OCI-LY7 (cell line): Measurements from ENCODE around the gene FHIT. TPM values are rescaled to one million over a fixed set of nuclear protein-coding genes. Genes with fewer than 3 reads are reported as not detected.

ENCODE experiments used
- BruUV-seq: library from RNA; stranded (reverse); fragments of 400-500 nt; replicated peaks from 2 replicates; lab custom pipeline; 2021; lab: Mats Ljungman, UMichigan
- CTCF ChIA-PET: fragments of 300-600 bp; sonication (Branson Sonifier 250); formaldehyde crosslinking; loops from one replicate; lab custom pipeline; 2022; ENCODE audit warnings: antibody characterized with exemption; ENCODE audit not compliant: unreplicated experiment; lab: Charles Lee
- POLR2A ChIA-PET: fragments of 300-600 bp; sonication (Branson Sonifier 250); formaldehyde crosslinking; loops from one replicate; lab custom pipeline; 2022; ENCODE audit warnings: antibody characterized with exemption; lab: Charles Lee
- DNase-seq: peaks from one replicate; pipeline ENCODE4 v3.0.0-alpha.2; 2015; ENCODE audit warnings: low spot score
- H2AFZ ChIP-seq: fragments of 200-600 bp; sonication (generic), shearing (Covaris generic); 2 replicates; pipeline ENCODE4 v1.6.1; 2014; ENCODE audit warnings: mild to moderate bottlenecking, antibody characterized with exemption, low read length, moderate library complexity
- H3K27ac ChIP-seq: fragments of 200-600 bp; sonication (generic); 2 replicates; pipeline ENCODE4 v1.5.1; 2014; ENCODE audit warnings: mixed run types, low read depth, mild to moderate bottlenecking, moderate library complexity, low read length, inconsistent platforms; ENCODE audit not compliant: poor library complexity, severe bottlenecking
- H3K36me3 ChIP-seq: fragments of 200-600 bp; sonication (generic); 2 replicates; pipeline ENCODE4 v1.6.1; 2014; ENCODE audit warnings: mild to moderate bottlenecking, antibody characterized with exemption, low read length, moderate library complexity, mixed read lengths; ENCODE audit not compliant: insufficient read depth
- H3K4me1 ChIP-seq: fragments of 200-600 bp; sonication (generic); 2 replicates; pipeline ENCODE4 v1.5.1; 2014; ENCODE audit warnings: mild to moderate bottlenecking, low read length; ENCODE audit not compliant: insufficient read depth, poor library complexity, severe bottlenecking
- H3K4me2 ChIP-seq: fragments of 200-600 bp; sonication (generic); 2 replicates; pipeline ENCODE4 v1.6.1; 2014; ENCODE audit warnings: mild to moderate bottlenecking, low read length
- H3K4me3 ChIP-seq: fragments of 200-600 bp; sonication (generic); 2 replicates; pipeline ENCODE4 v1.5.1; 2014; ENCODE audit warnings: mild to moderate bottlenecking, low read depth, low read length; ENCODE audit not compliant: poor library complexity, severe bottlenecking
- H3K79me2 ChIP-seq: fragments of 200-600 bp; sonication (generic); 2 replicates; pipeline ENCODE4 v1.6.1; 2016; ENCODE audit warnings: low read depth, mild to moderate bottlenecking, low read length, moderate library complexity, mixed read lengths; ENCODE audit not compliant: insufficient read depth
- H3K9me2 ChIP-seq: fragments of 200-600 bp; sonication (generic); 2 replicates; pipeline ENCODE4 v1.6.1; 2016; ENCODE audit warnings: mild to moderate bottlenecking, low read length, mixed read lengths; ENCODE audit not compliant: insufficient read depth
- H3K9me3 ChIP-seq: fragments of 200-600 bp; sonication (generic); 2 replicates; pipeline ENCODE4 v1.6.1; 2014; ENCODE audit warnings: mild to moderate bottlenecking, mixed run types, low read length, mixed read lengths
- H4K20me1 ChIP-seq: fragments of 200-600 bp; sonication (generic); 2 replicates; pipeline ENCODE4 v1.6.1; 2014; ENCODE audit warnings: mild to moderate bottlenecking, antibody characterized with exemption, low read length, moderate library complexity, mixed read lengths; ENCODE audit not compliant: insufficient read depth
- EZH2phosphoT487 ChIP-seq: fragments of 200-600 bp; sonication (generic); IDR thresholded peaks from 2 replicates; pipeline ENCODE4 v1.6.1; 2018; ENCODE audit warnings: low read depth, borderline replicate concordance, mild to moderate bottlenecking, mixed run types, antibody characterized with exemption, low read length, moderate library complexity, mixed read lengths
- intact Hi-C: fragments of 100-400 bp; cut with micrococcal nuclease; formaldehyde crosslinking; loops from one replicate; pipeline ENCODE4 v1.10.0; 2022; ENCODE audit not compliant: unreplicated experiment
- total RNA-seq, 2 experiments: library from RNA; depleted of rRNA in 1 of 2; stranded (reverse); fragments of >200 nt in 1 of 2; shearing (Covaris generic) in 1 of 2; gene quantifications; 2 replicates each; pipeline ENCODE4 v1.2.3, GENCODE V29; 2014 to 2022
- TF ChIP-seq, protein P1 (sequence below): fragments of 200-600 bp; sonication (generic); conservative IDR thresholded peaks from 2 replicates; pipeline ENCODE4 v1.5.1; 2014; ENCODE audit warnings: mild to moderate bottlenecking, antibody characterized with exemption, low read length, moderate library complexity, mixed read lengths

The FHIT gene
- total RNA-seq, 2 experiments from 2014 or later, result 5.0 to 10.9 TPM

DNA sequence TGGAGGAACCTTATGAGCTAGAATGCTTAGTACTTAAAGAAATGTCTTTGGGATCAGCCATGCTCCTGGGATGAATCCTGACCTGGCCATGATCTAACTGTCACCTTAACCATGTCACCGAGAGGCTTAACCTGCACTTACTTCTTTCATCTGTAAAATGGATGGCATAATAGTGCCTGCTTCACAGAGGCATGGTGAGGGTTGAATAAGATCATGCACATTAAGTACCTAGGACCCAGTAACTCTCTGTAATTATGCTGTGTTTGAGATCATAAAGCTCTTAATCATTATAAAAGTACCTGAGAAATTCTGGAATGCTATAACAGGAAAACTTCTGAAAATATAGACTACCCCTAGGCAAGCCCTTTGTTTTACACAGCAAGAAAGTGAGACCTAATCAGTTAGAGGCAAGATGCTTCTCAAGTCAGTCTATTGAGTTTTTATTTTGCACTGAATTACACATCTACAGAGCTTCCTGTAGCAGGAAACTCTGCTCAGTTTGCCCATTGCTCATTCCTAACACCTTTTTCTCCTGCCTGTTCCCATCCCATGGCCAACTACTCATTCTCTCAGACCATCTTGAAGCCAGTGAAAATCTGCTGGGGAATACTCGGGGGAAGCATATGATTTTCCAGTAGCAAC lies 1185.9 kb downstream of the FHIT start:
- POLR2A ChIA-PET, result interaction anchor here (0.6 to 1.7 kb wide), 2 partner anchors 9 to 1508 kb away, joined by 3 to 5 read pairs; no protein-coding TSS in a partner anchor
- Histone ChIP-seq H3K4me3 (no peak overlapping the region), H3K79me2 (no peaks in the 10 kb centered on the region), H3K9me3 (no peaks in the 10 kb centered on the region), H3K9me2 (no peaks in the 10 kb centered on the region), H2AFZ (no peak overlapping the region), H3K27ac (no peak overlapping the region), H3K4me1 (peaks cover 7% of the 10 kb centered on the region), H3K36me3 (no peaks in the 10 kb centered on the region; the same call in 1 of the 2 replicates), H3K4me2 (no peak overlapping the region), H4K20me1 (no peaks in the 10 kb centered on the region)
- BruUV-seq, result no TSS peak
- DNase-seq, result no peak
- intact Hi-C loops, result no loop called here
- TF ChIP-seq, protein P1, sequence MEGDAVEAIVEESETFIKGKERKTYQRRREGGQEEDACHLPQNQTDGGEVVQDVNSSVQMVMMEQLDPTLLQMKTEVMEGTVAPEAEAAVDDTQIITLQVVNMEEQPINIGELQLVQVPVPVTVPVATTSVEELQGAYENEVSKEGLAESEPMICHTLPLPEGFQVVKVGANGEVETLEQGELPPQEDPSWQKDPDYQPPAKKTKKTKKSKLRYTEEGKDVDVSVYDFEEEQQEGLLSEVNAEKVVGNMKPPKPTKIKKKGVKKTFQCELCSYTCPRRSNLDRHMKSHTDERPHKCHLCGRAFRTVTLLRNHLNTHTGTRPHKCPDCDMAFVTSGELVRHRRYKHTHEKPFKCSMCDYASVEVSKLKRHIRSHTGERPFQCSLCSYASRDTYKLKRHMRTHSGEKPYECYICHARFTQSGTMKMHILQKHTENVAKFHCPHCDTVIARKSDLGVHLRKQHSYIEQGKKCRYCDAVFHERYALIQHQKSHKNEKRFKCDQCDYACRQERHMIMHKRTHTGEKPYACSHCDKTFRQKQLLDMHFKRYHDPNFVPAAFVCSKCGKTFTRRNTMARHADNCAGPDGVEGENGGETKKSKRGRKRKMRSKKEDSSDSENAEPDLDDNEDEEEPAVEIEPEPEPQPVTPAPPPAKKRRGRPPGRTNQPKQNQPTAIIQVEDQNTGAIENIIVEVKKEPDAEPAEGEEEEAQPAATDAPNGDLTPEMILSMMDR, result no peak
- no peak for TF ChIP-seq EZH2phosphoT487
- CTCF ChIA-PET, result no interaction called here

GRCh38 chr3:60064210-60065178 lies 1186.8 kb downstream of the FHIT start:
- Histone ChIP-seq H3K36me3 (no peaks in the 10 kb centered on the region; the same call in 1 of the 2 replicates), H4K20me1 (no peaks in the 10 kb centered on the region), H3K4me2 (no peak overlapping the region), H3K27ac (no peak overlapping the region), H3K4me3 (no peak overlapping the region), H3K9me3 (no peaks in the 10 kb centered on the region), H3K79me2 (no peaks in the 10 kb centered on the region), H3K9me2 (no peaks in the 10 kb centered on the region; the same call in 1 of the 2 replicates), H3K4me1 (peaks cover 7% of the 10 kb centered on the region), H2AFZ (no peak overlapping the region)
- CTCF ChIA-PET, result no interaction called here
- no peak for TF ChIP-seq EZH2phosphoT487
- TF ChIP-seq, protein P1, result no peak
- no TSS peak for BruUV-seq
- DNase-seq, result no peak
- intact Hi-C loops, result no loop called here
- POLR2A ChIA-PET, result interaction anchor here (0.8 to 1.7 kb wide), 4 partner anchors 8 to 14 kb away, joined by 3 to 5 read pairs (median 3); no protein-coding TSS in a partner anchor
